ENCODE measurements around the gene ABCA3.

DNA sequence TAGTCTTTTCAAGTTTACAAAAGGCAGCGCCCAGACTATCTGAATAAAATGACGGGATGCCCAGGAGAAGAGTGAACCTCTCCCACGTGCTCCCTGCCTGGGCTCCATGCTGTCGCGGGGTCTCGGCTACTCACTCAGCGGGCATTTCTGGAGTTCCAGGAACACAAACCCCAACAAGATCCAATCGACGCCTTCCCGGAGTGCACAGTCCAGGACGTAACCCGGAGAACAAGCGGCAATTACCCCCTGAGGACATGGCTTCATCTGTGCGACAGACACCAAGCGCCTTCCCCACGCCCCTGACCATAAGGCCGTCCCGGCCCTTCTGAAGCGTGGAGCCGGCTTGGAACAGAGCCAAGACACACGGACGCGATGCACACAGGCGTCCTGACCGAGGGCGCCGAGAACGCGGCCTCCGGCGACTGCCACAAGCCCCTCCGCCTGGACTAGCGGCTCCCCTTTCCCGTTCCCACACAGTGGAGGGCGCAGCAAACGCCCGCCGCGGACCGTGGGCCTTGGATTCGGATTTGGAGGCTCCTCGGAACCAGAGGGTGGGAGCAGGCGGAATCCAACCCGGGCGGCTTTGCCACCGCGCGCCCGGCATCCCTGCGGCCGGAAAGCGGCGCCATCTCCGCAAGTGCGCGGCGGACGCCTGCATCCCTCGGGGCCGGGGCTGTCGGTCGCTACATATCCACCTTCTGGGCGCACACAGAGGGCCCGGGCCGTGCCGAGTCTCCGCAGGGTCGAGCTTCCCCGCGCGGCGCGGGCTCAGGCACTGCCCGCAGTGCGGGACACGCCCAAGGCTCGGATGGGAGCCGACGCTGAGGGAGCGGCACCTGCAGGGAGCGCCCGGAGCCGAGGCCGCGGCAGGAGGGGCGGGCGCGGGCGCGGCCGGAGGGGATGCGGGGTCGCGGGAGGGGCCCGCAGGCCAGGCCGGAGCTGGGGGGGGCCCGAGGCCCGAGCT, 725 bp downstream of the ABCA3 start:
- TF ChIP-seq, protein P1, sequence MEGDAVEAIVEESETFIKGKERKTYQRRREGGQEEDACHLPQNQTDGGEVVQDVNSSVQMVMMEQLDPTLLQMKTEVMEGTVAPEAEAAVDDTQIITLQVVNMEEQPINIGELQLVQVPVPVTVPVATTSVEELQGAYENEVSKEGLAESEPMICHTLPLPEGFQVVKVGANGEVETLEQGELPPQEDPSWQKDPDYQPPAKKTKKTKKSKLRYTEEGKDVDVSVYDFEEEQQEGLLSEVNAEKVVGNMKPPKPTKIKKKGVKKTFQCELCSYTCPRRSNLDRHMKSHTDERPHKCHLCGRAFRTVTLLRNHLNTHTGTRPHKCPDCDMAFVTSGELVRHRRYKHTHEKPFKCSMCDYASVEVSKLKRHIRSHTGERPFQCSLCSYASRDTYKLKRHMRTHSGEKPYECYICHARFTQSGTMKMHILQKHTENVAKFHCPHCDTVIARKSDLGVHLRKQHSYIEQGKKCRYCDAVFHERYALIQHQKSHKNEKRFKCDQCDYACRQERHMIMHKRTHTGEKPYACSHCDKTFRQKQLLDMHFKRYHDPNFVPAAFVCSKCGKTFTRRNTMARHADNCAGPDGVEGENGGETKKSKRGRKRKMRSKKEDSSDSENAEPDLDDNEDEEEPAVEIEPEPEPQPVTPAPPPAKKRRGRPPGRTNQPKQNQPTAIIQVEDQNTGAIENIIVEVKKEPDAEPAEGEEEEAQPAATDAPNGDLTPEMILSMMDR (IDR thresholded peaks at IDR 0.05) = no peak
- TF ChIP-seq POLR2A (IDR thresholded peaks at IDR 0.05) (no peak), EP300 (IDR thresholded peaks at IDR 0.05) (no peak)

Data from suprapubic skin (tissue), 3 donors.